Naive thymus-derived CD4-positive, alpha-beta T cell (primary cell): ENCODE measurements around the gene MBNL2. TPM values are rescaled to one million over a fixed set of nuclear protein-coding genes. Genes with fewer than 3 reads are reported as not detected.

Experiments
- ATAC-seq: fragments of 150-1000 bp; cut with Tn5 transposase; 2 replicates; pipeline ENCODE4 v1.10.0; 2021; ENCODE audit warnings: mild to moderate bottlenecking, moderate library complexity
- CTCF ChIA-PET: fragments of 350-600 bp; sonication (Branson Sonifier 250); formaldehyde crosslinking; loops from one replicate; lab custom pipeline; 2021; ENCODE audit warnings: antibody characterized with exemption; lab: Charles Lee
- POLR2A ChIA-PET: fragments of 350-600 bp; sonication (Branson Sonifier 250); formaldehyde crosslinking; loops from one replicate; lab custom pipeline; 2021; ENCODE audit warnings: antibody characterized with exemption, inconsistent platforms; lab: Charles Lee
- DNase-seq, 9 donors: peaks; one replicate each; pipeline versions ENCODE4 v3.0.0 to v3.0.0-alpha.2; 2020 to 2022; ENCODE audit warnings: mixed read lengths in 1 of 9
- H3K27ac ChIP-seq: one replicate; pipeline ENCODE4 v1.7.0; 2013; ENCODE audit warnings: mild to moderate bottlenecking, low read depth, low read length, moderate library complexity
- H3K27me3 ChIP-seq, 2 donors: one replicate each; pipeline ENCODE4 v1.7.0; 2013; ENCODE audit warnings: low read length in 2 of 2, mild to moderate bottlenecking in 2 of 2, moderate library complexity in 2 of 2; ENCODE audit not compliant: control insufficient read depth in 2 of 2, insufficient read depth in 2 of 2
- H3K36me3 ChIP-seq, 3 experiments: 1 replicate in 2 of 3; 2 replicates in 1 of 3; pipeline ENCODE4 v1.7.0; 2013; ENCODE audit warnings: low read length in 3 of 3, mild to moderate bottlenecking in 3 of 3, moderate library complexity in 1 of 3; ENCODE audit not compliant: insufficient read depth in 3 of 3, control insufficient read depth in 2 of 3
- H3K4me1 ChIP-seq, 2 donors: one replicate each; pipeline ENCODE4 v1.7.0; 2013; ENCODE audit warnings: low read length in 2 of 2, mild to moderate bottlenecking in 2 of 2, moderate library complexity in 1 of 2; ENCODE audit not compliant: control insufficient read depth in 2 of 2, insufficient read depth in 2 of 2
- H3K4me3 ChIP-seq: 2 replicates; pipeline ENCODE4 v1.7.0; 2013; ENCODE audit warnings: mild to moderate bottlenecking, low read length
- H3K9me3 ChIP-seq, 3 experiments: 1 replicate in 2 of 3; 2 replicates in 1 of 3; pipeline ENCODE4 v1.7.0; 2013; ENCODE audit warnings: low read length in 3 of 3; ENCODE audit not compliant: control insufficient read depth in 2 of 3
- H3K27ac Mint-ChIP-seq, 9 donors: one replicate each; pipeline ENCODE4 v1.8.0; 2020 to 2022; ENCODE audit warnings: mixed read lengths in 9 of 9, mild to moderate bottlenecking in 8 of 9, moderate library complexity in 5 of 9, inconsistent platforms in 2 of 9
- H3K27me3 Mint-ChIP-seq, 5 donors: one replicate each; pipeline ENCODE4 v1.8.0; 2021 to 2022; ENCODE audit warnings: mixed read lengths in 5 of 5, mild to moderate bottlenecking in 1 of 5
- H3K36me3 Mint-ChIP-seq, 5 donors: one replicate each; pipeline ENCODE4 v1.8.0; 2020 to 2022; ENCODE audit warnings: mixed read lengths in 5 of 5, mild to moderate bottlenecking in 3 of 5, inconsistent platforms in 1 of 5
- H3K4me1 Mint-ChIP-seq, 7 donors: one replicate each; pipeline ENCODE4 v1.8.0; 2020 to 2022; ENCODE audit warnings: mixed read lengths in 7 of 7, mild to moderate bottlenecking in 3 of 7, inconsistent platforms in 1 of 7
- H3K4me3 Mint-ChIP-seq, 10 donors: one replicate each; pipeline ENCODE4 v1.8.0; 2020 to 2022; ENCODE audit warnings: mild to moderate bottlenecking in 10 of 10, mixed read lengths in 10 of 10, moderate library complexity in 6 of 10, inconsistent platforms in 2 of 10
- H3K9me3 Mint-ChIP-seq, 11 donors: one replicate each; pipeline ENCODE4 v1.8.0; 2020 to 2022; ENCODE audit warnings: mixed read lengths in 11 of 11, mild to moderate bottlenecking in 4 of 11, inconsistent platforms in 1 of 11, moderate library complexity in 1 of 11
- intact Hi-C, 2 donors: fragments of 100-400 bp; cut with micrococcal nuclease; formaldehyde crosslinking; loops; one replicate each; pipeline ENCODE4 v1.15.1; 2023
- polyA plus RNA-seq, 2 donors: library from polyadenylated mRNA; unstranded; fragments of 300-500 nt; fragmentation: Illumina TruSeq; gene quantifications; one replicate each; pipeline ENCODE4 v1.2.3, GENCODE V29; 2021
- total RNA-seq, 6 experiments: library from RNA in 5 of 6; stranded (reverse) in 5 of 6; gene quantifications; 1 replicate in 5 of 6; 2 replicates in 1 of 6; pipeline ENCODE4 v1.2.3 and lab custom pipeline; 2021 to 2026

The MBNL2 gene
- total and polyA plus RNA-seq, 7 experiments from 2014 or later: 13.4 to 28.6 (median 23.3) TPM

DNA sequence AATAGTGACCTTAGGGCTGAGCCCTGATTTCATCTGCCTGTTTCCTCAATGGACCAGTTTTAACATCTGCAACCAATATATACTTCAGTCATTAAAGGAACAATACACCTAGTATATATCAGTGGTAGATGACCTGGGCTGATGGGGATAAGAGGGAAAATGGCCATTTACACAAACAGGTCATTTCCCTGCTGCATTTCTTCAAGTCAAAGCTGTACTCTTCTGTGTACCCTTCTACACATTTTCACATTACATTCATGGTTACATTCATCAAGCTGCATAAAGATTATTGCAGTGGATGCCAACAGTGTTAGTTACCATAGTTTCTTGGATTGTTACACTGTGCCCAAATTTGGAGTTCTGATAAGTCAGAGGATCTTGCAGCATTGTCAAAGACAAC, 130.7 kb downstream of the MBNL2 start:
- Histone ChIP-seq H3K27me3 (no peaks in the 10 kb centered on the region), H3K4me1 (no peaks in the 10 kb centered on the region), H3K36me3 (peaks cover 0 to 35% (median 0%) of the 10 kb centered on the region in 3 experiments), H3K4me3 (no peak overlapping the region), H3K9me3 (no peaks in the 10 kb centered on the region), H3K27ac (no peak overlapping the region)
- intact Hi-C loops: no loop called here
- POLR2A ChIA-PET: no interaction called here
- no peak overlapping the region for H3K4me3 Mint-ChIP-seq
- H3K27me3 Mint-ChIP-seq: no peaks in the 10 kb centered on the region
- H3K9me3 Mint-ChIP-seq: no peaks in the 10 kb centered on the region
- H3K27ac Mint-ChIP-seq: peak overlapping the region in 2 of 9 donors; percentile 30 to 55
- CTCF ChIA-PET: interaction anchor here (1.8 kb wide), 1 partner anchor 243 kb away, joined by 4 read pairs; no protein-coding TSS in a partner anchor
- DNase-seq (no peak), ATAC-seq (no peak)
- peaks cover 0 to 2% (median 0%) of the 10 kb centered on the region in 7 donors for H3K4me1 Mint-ChIP-seq
- H3K36me3 Mint-ChIP-seq: peaks cover 4 to 56% (median 26%) of the 10 kb centered on the region in 5 donors

DNA sequence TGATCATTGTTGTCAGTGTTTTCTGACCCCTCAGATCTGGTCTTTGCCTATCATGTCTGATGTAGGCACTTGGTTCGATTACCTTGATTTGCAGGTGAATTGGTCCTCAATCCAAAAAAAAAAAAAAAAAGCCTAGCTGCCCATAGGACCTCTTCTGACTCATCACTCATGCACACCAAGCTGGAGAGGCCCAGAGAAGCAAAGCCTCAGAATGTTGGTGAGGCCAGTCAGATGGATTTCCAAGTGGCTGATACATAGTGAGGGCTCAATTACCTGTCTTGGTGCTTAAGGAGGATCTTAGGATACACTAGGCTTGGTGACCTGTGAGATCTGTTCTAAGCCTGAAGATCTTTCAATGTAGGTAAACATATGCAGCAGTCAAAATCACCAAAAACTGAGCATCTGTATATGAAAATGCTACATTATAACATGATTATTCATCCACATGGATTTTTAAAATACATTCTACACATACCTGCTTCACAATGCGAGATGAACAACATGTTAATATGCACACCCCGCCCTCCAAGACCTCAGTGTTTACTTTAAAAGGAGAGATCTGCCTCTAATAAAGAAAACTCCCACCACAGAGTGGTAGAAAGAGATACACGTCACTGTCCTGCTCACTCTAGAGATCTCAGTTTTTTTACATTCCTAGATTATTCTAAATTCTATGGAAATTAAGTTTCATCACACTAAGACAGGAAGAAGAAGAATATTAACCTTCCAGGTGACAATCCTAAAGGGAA, 132.0 kb downstream of the MBNL2 start:
- no peak overlapping the region for H3K4me3 ChIP-seq
- no peaks in the 10 kb centered on the region for H3K27me3 ChIP-seq
- no peaks in the 10 kb centered on the region for H3K9me3 ChIP-seq
- ChIA-PET POLR2A (interaction anchor here (0.6 kb wide), 1 partner anchor 142 kb away, joined by 3 read pairs; no protein-coding TSS in a partner anchor), CTCF (interaction anchor here (0.7 to 8.8 kb wide), 3 partner anchors 26 to 244 kb away, joined by 3 to 135 read pairs (median 4); no protein-coding TSS in a partner anchor)
- Mint-ChIP-seq H3K9me3 (no peaks in the 10 kb centered on the region), H3K4me3 (no peak overlapping the region), H3K27ac (peak overlapping the region in 2 of 9 donors; percentile 4 to 63), H3K27me3 (no peaks in the 10 kb centered on the region), H3K36me3 (peaks cover 4 to 54% (median 20%) of the 10 kb centered on the region in 5 donors), H3K4me1 (peaks cover 0 to under 1% (median 0%) of the 10 kb centered on the region in 7 donors)
- ATAC-seq: no peak
- peaks cover 0 to 22% (median 0%) of the 10 kb centered on the region in 3 experiments for H3K36me3 ChIP-seq
- intact Hi-C loops: no loop called here
- H3K4me1 ChIP-seq: no peaks in the 10 kb centered on the region
- no peak for DNase-seq
- no peak overlapping the region for H3K27ac ChIP-seq

DNA sequence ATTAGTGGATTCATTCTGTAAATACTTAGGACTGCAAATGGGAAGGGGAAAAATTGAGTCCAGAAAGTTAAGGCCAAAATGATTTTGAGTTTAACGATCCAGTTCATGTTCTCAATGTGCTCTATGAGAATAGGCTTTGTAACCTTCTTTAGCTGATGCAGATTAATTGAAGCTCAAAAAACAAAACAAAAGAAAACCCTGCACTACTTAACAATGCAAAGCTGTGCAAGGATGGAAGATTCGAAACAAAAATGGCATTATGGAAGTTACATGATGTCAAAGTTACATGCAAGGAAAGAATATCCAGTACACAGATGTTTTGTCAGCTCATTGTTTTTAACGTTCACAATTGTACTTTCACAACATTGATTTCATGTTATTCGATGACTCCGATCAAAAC, 132.7 kb downstream of the MBNL2 start:
- DNase-seq (no peak), ATAC-seq (no peak)
- no peaks in the 10 kb centered on the region for H3K9me3 ChIP-seq
- H3K4me3 ChIP-seq: no peak overlapping the region
- H3K27me3 ChIP-seq: no peaks in the 10 kb centered on the region
- H3K27ac ChIP-seq: no peak overlapping the region
- Mint-ChIP-seq H3K4me3 (no peak overlapping the region), H3K27me3 (no peaks in the 10 kb centered on the region), H3K4me1 (no peaks in the 10 kb centered on the region), H3K27ac (peak overlapping the region in 2 of 9 donors; percentile 32 to 73), H3K9me3 (no peaks in the 10 kb centered on the region), H3K36me3 (peaks cover 4 to 47% (median 14%) of the 10 kb centered on the region in 5 donors)
- intact Hi-C loops: loop anchor here in 1 of 2 donors (5.0 kb wide), 2 partner anchors 133 to 323 kb away; partner anchors contain the start of gene MBNL2
- peaks cover 0 to 17% (median 0%) of the 10 kb centered on the region in 3 experiments for H3K36me3 ChIP-seq
- no peaks in the 10 kb centered on the region for H3K4me1 ChIP-seq
- CTCF ChIA-PET: interaction anchor here (8.8 kb wide), 1 partner anchor 245 kb away, joined by 135 read pairs; no protein-coding TSS in a partner anchor
- POLR2A ChIA-PET: no interaction called here

DNA sequence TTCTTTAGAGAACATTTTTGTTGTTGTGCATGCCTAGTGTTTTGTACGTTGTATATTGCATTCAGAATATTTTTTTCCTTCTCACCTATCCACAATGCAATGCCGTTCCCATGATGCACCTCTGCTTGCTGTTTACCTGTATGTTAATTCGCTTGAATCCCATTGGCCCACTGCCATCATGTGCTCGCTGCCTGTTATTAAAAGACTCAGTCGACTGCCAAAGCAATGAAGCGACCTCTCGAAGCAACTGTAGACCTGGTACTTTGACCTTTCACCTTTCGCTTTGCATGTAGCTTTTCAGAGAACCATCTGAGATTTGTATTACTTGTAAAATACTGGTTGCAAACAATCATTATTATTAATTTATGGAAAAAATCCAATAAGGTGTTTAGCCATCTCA, 134.5 kb downstream of the MBNL2 start:
- H3K4me1 ChIP-seq: no peaks in the 10 kb centered on the region
- intact Hi-C loops: loop anchor here in 1 of 2 donors (5.0 kb wide), 2 partner anchors 134 to 324 kb away; partner anchors contain the start of gene MBNL2
- peaks cover 0 to 6% (median 0%) of the 10 kb centered on the region in 3 experiments for H3K36me3 ChIP-seq
- no peak overlapping the region for H3K27ac ChIP-seq
- no peaks in the 10 kb centered on the region for H3K4me1 Mint-ChIP-seq
- peaks cover under 1 to 42% (median 8%) of the 10 kb centered on the region in 5 donors for H3K36me3 Mint-ChIP-seq
- ChIA-PET CTCF (interaction anchor here (8.8 kb wide), 1 partner anchor 247 kb away, joined by 135 read pairs; no protein-coding TSS in a partner anchor), POLR2A (no interaction called here)
- DNase-seq: no peak
- no peak overlapping the region for H3K4me3 ChIP-seq
- H3K9me3 ChIP-seq: no peaks in the 10 kb centered on the region
- H3K27me3 ChIP-seq: no peaks in the 10 kb centered on the region
- no peak for ATAC-seq
- no peaks in the 10 kb centered on the region for H3K27me3 Mint-ChIP-seq
- H3K27ac Mint-ChIP-seq: no peak overlapping the region
- no peaks in the 10 kb centered on the region for H3K9me3 Mint-ChIP-seq
- H3K4me3 Mint-ChIP-seq: no peak overlapping the region

DNA sequence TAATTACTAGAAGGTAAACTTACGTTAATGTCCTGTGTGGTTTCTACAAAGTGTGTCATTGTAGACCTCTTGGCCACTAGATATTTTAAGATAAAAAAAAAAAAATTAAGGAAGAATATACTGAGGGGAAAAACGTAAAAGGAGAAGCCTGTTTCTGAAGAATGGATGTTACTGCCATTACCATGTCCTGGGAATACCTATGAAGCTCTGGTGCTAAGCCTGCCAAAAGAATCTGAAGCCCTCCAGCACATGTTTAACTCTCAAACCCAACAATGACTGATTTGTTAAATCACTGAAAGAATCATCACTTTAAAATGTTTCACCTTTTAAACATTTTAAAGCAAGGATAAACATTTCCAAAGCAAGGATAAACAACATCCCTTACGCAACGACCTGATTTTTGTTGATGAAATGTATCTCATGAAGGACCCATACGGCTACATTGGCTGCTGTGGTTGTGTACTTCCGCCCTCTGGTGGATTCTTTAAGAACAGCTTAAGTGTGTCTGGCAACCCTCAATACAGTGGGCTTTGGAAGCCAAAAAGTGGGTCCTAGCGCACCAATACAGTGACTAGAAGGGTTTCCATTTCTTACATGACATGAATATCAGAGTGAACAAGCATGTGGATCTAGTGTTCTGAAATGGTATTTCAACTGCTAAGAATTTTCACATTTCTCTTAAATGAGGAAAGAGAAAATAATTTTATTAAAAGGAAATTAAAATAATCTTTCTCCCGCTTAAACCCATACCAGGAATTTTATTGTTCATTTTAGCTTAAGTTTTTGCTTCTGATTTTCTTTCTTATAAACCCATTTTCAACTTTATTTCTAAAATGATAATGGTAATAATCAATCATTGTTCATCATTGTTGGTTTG, 137.3 kb downstream of the MBNL2 start:
- H3K4me3 ChIP-seq: no peak overlapping the region
- no peaks in the 10 kb centered on the region for H3K4me1 ChIP-seq
- intact Hi-C loops: loop anchor here (1.0 to 5.0 kb wide), 6 partner anchors 15 to 341 kb away; partner anchors contain the start of gene MBNL2 (in 1 of the 2)
- H3K27me3 Mint-ChIP-seq: no peaks in the 10 kb centered on the region
- ATAC-seq (peak; percentile 97), DNase-seq (peak in 8 of 9 donors; percentile 24 to 64 (median 54))
- no peak overlapping the region for H3K4me3 Mint-ChIP-seq
- no peaks in the 10 kb centered on the region for H3K27me3 ChIP-seq
- peaks cover 4 to 56% (median 22%) of the 10 kb centered on the region in 5 donors for H3K36me3 Mint-ChIP-seq
- no peak overlapping the region for H3K27ac ChIP-seq
- POLR2A ChIA-PET: interaction anchor here (1.6 to 1.8 kb wide), 2 partner anchors 10 to 250 kb away, joined by 3 to 5 read pairs; no protein-coding TSS in a partner anchor
- CTCF ChIA-PET: interaction anchor here (0.6 to 8.8 kb wide), 14 partner anchors 11 to 387 kb away, joined by 3 to 135 read pairs (median 3); no protein-coding TSS in a partner anchor
- peaks cover 0 to 13% (median 0%) of the 10 kb centered on the region in 3 experiments for H3K36me3 ChIP-seq
- H3K9me3 Mint-ChIP-seq: no peaks in the 10 kb centered on the region
- H3K27ac Mint-ChIP-seq: peak overlapping the region in 3 of 9 donors; percentile 3 to 46 (median 22)
- H3K4me1 Mint-ChIP-seq: peaks cover 0 to 4% (median 0%) of the 10 kb centered on the region in 7 donors
- H3K9me3 ChIP-seq: no peaks in the 10 kb centered on the region

DNA sequence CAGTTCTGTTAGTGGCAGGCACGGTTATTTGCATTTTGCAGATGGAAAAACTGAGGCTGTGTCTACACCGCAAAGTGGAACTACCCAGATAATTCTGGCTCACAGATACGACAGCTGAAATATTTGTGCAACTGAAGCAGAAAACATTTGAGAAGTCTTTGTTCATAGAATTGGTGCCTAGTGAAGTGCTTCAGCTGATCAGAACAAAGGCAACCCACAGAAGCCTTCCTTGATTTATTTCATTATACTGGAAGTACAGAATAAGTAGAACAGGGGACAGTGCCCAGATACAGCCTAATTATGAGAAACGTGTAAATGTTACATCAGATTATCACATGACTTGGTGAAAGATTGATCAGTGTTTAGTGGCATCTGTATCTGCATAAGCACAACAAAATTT, 138.5 kb downstream of the MBNL2 start:
- no peak for DNase-seq
- H3K36me3 Mint-ChIP-seq: peaks cover 4 to 56% (median 24%) of the 10 kb centered on the region in 5 donors
- CTCF ChIA-PET: interaction anchor here (1.5 to 8.8 kb wide), 2 partner anchors 13 to 251 kb away, joined by 5 to 135 read pairs; no protein-coding TSS in a partner anchor
- H3K27me3 Mint-ChIP-seq: no peaks in the 10 kb centered on the region
- H3K27ac Mint-ChIP-seq: no peak overlapping the region
- H3K27ac ChIP-seq: no peak overlapping the region
- no peak overlapping the region for H3K4me3 ChIP-seq
- H3K4me1 Mint-ChIP-seq: peaks cover 0 to 4% (median 0%) of the 10 kb centered on the region in 7 donors
- H3K27me3 ChIP-seq: no peaks in the 10 kb centered on the region
- no peaks in the 10 kb centered on the region for H3K9me3 ChIP-seq
- intact Hi-C loops: no loop called here
- H3K4me1 ChIP-seq: no peaks in the 10 kb centered on the region
- no peak for ATAC-seq
- POLR2A ChIA-PET: no interaction called here
- H3K9me3 Mint-ChIP-seq: no peaks in the 10 kb centered on the region
- H3K36me3 ChIP-seq: peaks cover 0 to 17% (median 2%) of the 10 kb centered on the region in 3 experiments
- H3K4me3 Mint-ChIP-seq: no peak overlapping the region
